SKM-1 treated with dmso at 0.1 percent for 144 hours (cell line): ENCODE data around the gene NOM1.

Experiments
- DNase-seq: peaks from one replicate; lab custom pipeline; 2025; ENCODE audit not compliant: unreplicated experiment; lab: John Stamatoyannopoulos, UW

Gene NOM1

DNA sequence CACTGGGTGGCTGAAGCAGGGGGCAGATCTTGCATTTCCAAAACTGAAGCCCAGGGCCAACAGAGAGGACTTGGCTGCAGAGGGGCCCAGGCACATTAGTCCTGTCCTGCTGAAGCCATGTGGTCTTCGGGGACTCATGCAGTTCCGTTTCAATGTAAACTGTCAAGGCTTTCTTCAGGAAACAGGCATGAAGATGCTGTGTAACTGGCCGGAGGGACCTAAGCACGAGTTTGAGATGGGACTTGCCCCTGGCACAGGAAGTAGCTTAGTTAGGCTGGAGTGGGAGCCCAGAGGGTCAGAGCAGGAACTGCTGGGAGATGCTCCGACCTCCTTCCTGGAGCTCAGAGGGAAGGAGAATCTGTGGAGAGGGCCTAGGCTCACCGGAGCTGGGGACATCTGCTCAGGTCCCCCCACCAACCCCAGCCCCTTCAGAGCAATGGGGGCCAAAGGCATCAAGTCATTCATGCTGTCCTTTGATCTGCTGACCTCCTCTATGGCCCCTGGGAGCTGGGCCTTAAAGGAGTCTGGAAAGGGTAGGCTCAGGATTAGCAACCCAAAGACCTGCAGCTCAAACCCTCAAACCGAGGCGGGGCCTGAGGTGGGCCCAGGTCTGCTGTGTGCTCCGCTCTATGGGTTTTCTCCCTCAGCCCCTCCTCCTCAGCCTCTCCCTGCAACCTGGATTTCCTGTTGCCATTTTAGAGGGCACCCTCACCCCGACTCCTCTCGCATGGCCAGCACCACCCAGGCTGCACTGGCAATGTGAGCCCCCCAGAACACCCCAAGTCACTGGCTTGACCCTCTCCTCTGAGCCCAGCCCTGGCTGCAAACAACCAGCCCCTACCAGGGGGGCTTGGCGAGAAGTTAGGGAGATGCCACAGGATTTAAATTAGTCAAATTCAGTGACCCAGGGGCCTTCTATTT lies 65.4 kb downstream of the NOM1 start:
- DNase-seq = no peak

DNA sequence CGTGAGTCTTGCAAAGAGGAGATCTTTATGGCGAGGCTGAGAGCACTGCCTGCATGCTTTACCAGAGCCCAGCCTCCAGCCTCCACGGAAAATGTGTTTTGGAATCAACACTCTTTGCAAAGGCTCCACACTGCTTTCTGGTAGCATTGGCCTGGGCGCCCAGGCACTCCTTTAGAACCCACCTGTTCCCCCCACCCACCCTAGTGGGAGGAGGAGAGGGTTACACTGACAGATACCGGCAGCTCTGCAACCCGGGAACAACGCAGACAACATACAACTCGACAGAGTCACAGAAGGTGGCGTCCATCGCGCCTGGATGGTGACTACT lies 66.5 kb downstream of the NOM1 start:
- no peak for DNase-seq

DNA sequence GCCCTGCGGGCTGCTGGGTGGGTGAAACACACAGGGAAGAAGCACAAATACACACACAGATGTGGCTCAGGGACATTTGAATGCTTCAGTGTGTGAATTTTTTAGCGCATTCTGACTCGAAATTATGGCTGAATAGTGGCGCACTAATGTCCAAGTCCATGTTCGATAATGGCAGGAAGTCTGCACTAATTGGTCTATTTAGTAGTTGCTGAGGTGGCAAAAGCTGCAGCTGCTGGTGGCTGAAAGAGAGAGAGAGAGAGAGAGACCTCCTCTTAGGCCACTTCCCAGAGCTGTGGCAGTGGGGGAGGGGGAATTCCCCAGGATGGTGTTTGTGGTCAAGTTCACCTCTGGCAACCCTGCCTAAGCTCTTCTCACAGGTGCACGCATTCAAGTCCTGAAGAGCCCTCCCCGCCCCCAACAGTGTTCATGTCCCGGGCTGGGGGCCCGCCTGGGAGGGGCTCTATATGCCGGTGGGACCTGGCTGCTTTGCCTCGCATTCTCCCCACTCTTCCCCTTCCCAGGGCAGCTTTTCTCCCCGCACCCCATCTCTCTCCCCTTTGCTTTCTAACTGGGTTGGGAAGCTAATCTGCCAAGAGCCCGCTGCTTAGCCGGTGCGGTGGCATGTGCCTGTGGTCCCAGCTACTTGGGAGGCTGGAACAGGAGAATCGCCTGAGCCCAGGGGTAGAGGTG lies 67.0 kb downstream of the NOM1 start:
- DNase-seq = no peak

DNA sequence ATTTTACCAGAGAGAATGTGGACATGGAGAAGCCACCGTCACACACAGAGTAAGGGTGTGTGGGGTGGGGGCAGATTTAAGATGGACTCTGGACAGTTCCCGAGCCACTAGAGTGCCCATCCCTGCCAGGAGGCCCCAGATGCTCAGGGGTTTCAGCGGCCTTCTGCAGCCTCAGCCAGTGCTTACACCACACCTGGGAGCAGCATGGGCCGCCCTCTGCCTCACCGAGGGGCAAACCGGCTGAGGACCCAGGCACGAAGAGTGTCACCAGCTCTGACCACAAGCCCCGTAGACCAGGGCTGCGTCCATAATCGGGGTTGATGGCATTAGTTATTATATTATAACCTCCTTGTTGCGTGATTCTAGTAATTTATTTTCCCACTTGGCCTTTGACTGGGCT lies 67.6 kb downstream of the NOM1 start:
- DNase-seq = no peak

DNA sequence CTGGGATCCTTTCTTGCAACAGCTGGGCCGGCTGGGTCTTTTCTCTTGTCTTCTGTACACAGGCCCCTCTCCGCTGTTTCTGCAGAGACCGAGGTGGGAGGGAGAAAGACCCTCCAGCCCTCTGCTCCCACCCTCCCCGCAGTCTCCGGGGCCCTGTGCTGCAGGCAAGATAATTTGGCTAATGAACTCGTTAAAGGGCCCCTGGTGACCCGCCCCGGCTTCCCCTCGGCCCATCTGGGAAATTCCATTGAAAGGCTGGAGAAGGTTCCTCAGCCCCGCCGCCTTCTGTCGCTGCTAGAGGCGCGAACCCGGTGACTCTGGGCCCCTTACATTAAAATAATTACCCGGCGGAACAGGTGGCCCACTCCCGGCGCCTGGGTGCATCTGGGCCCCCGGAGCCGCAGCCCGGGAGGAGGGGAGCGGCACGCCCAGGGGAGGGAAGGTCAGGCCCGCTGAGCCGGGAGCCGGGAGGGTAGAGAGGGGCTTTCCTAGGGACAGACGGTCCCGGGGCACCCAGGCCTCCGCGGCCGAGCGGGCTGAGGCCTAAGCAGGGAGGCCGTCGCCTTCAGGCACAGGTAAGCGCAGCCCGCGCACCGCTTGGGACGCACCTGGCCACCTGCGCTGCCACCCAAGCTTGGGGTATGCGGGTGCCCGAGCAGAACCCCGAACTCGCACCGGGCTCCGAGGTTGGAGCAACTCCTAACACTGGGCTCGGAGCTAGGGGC lies 68.3 kb downstream of the NOM1 start:
- no peak for DNase-seq

DNA sequence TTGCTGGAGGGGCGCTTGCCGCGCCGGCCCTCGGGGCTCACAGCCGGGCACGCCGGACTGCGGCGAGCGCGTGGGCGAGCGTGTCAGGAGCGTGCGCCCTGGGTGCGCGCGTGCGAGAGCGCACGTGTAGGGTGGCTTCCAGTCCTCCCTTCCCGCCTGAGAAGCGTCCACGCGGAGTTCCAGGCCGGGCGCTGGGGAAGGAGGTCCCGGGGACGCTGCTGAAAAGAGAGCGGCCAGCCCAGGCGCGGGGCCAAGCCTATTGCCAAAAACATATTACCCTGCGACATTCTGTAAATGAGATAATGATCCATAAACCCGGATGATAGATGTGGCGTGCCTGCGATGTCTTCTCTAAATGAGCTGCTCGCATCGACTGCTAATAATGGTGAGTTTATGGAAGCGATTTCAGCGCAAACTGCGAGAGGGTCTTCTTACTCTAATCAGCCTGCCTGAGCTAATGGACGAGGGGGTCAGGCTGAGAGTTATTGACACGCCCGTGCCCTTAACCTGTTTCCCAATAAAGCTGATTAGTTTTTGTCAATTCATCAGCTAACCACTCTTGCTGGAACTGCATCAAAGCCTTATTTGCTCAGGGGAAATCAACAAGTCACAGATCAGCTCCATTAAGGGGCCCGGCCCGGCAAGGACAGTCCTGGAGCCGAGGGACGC lies 69.0 kb downstream of the NOM1 start:
- no peak for DNase-seq

DNA sequence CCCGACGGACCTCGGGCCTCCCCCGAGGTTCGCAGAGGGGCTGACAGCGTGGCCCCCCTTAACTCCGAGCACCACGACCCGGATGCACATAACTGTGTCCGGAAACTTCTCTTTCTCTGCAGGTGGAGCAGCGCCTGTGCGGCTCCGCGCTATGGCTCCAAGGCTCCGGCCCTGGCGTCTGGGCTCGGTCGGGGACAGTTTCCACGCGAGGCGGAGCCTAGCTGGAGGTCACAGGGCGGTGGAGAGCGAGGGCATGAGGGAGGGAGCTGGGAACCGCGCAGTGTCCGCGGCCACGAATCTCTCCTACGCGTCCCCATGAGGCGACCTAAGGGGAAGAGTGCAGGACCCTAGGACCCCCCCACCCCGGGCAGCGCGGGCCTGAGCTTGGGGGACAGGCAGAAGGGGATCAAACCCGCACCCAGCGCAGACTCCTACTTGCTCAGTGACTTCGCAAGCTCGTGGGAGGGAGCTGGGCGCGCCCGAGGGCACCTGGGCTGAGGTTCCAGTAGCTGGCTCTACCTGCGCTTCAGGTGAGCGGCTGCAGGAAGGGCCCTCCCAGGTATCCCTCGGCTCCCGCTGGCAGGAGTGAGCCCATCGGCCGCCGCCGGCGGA lies 69.6 kb downstream of the NOM1 start:
- no peak for DNase-seq

DNA sequence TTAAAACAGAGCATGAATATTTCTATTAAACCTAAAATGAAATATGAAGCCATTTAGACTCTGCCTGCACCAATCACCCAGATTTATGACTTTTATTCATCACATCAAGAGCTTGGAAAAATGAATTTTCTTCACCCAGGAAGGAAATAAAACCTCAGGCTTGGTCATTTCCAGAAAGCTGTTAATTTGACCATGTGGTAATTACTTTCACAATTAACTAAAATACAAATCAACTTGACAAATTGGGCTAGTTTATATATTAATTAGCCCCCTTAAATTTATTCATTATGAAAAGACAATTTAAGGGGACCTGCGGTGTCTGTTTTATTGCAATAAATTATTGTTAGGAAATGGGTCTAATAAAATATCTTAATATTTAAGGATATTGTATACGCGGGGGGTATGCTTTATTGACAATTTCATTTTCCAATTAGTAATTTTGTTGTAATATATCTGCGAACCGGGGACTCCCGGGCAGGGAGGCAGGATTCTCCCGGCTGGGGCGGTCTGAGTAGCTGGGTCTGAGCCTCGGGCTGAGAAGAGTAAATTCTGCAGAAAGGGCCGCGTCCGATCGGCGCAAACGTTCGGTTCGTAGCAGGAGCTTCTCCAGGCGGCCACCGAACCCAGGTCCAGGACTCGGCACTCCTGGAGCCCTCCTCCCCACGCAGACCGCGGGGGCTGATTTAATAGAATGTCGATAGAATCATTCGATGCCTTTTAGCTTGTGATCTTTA lies 70.4 kb downstream of the NOM1 start:
- no peak for DNase-seq

DNA sequence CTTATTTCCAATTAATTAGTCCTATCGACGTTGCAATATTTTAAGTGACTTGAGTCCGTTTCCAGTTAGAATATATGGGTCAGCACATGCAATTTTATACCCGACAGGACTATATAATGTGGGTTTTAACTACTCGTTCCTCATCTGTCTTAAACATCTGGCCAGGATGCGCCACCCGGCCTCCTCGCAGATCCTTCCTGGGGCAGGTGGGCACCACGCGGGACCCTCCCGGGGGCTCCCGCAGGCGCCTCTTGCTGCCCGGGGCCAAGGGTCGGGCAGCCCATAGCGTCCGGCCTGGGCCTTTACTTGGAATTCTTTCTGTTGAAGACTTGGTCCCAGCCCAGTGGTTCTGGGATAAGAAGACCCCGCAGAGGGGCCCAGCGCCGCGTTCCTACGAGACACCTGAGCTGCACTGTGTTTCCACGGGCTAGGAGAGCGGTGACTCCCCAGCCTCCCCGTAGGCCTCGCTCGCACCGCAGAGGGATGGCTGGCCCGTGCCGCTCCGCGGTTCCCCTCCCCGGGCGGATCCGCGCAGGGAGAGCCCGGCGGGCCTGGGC lies 71.1 kb downstream of the NOM1 start:
- DNase-seq = no peak

DNA sequence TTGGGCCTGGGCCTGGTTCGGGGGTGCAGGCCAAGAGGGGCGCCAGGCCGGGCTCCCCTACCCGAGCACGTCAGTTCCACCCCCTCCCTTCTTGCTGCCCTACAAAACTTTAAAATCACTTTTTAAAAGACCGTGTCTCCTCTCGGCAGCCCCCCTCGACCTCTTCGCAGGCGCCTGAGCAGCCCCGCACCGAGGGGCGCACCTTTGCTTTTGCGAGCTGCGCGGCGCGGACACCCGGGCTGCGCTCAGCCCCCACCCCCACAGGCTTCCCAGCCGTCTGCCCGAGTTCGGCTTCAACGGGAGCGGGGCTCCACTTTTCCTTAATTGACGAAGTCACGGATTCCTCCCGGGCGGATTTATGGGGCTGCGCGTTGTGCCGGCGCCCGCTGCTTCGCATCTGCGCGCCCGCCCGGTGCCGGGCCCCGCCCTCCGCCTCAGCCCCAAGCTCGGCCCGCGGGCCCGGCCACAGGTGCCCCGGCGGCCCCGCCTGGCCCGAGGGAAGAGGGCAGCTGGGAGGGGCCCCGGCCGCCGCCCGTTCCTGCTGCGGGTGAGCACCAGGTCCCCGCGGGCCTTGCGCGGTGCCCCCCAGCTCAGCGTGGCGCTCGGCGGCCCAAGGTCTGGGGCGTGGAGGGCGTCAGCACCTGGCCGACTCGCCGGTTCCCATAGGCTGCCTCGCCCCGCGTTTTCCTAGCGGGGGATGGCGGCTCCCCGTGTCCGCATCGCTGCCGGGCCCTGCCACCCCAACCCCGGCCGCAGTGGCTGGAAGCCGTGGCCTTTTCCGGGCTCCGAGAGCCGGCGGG lies 71.8 kb downstream of the NOM1 start:
- DNase-seq = no peak

DNA sequence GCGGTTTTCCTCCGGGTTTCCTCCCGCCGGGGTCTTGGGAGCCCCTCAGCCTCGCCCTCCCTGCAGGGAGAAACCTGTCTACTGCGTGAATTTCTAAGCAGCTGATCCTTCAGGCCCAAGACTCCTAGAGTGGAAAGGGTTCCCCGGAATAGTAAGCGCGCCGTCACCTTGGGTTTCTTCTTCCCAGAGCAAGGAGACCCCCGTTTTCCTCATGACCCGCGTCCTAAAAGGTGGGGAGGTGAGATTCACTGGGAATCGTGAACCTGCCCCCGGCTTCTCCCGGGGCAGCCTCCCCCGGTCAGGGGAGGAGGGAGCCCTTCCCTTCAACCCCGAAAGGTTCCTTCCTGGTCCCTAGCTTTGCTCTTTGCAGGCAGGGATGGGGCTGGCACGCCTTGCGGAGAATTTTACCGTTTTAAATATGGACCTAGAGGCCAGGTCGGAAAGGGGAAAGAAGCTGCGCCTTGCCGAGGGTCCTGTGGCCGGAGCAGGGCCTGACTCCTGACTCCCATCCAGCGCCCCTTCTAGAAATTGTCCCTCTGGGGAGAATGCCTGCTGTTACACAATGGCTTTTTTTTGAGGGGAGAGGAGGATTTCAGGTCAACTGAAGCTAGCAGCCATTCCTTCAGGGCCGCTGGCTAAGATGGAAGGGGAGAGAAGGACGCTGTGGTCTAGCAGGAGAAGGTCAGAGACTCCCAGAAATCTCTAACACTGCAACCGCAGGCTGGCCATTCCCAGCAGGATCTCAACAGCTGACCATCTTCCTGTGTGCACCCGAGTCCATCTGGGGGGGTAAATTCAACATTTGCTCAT lies 72.6 kb downstream of the NOM1 start:
- no peak for DNase-seq
